Cardiac muscle cell (in vitro differentiated cells and primary cell): ENCODE results near the gene KLHL7. TPM values are rescaled to one million over a fixed set of nuclear protein-coding genes. Genes with fewer than 3 reads are reported as not detected.
A peak's percentile ranks its signal among the peaks of the same experiment; 100 is the strongest.
"Not testable (repeated sequence)": the region's sequence is repeated elsewhere in the genome, so short reads cannot be mapped to it uniquely, and the experiment has no call there.

Experiments
- DNase-seq, 2 donors: peaks; one replicate each; pipeline versions ENCODE4 v3.0.0 to v3.0.0-alpha.2; 2010 to 2017; ENCODE audit warnings: low read depth in 1 of 2, low spot score in 1 of 2
- H3K27ac ChIP-seq: fragments of 200-600 bp; sonication (generic); 2 replicates; pipeline ENCODE4 v1.5.1; 2016
- H3K27me3 ChIP-seq: fragments of 200-600 bp; sonication (generic); 2 replicates; pipeline ENCODE4 v1.6.0; 2016; ENCODE audit warnings: control low read depth
- H3K36me3 ChIP-seq: fragments of 200-600 bp; sonication (generic); 2 replicates; pipeline ENCODE4 v1.5.1; 2016; ENCODE audit warnings: control low read depth
- H3K4me1 ChIP-seq: fragments of 200-600 bp; sonication (generic); 2 replicates; pipeline ENCODE4 v1.8.1; 2017; ENCODE audit warnings: low read depth, mild to moderate bottlenecking, mixed run types
- H3K4me3 ChIP-seq: fragments of 200-600 bp; sonication (generic); 2 replicates; pipeline ENCODE4 v1.5.1; 2016; ENCODE audit warnings: mild to moderate bottlenecking
- H3K9me3 ChIP-seq: fragments of 200-600 bp; sonication (generic); 2 replicates; pipeline ENCODE4 v1.5.1; 2017; ENCODE audit warnings: low read depth, mild to moderate bottlenecking, control low read depth
- CTCF ChIP-seq: IDR thresholded peaks from 2 replicates; pipeline ENCODE4 v1.5.1; 2012; ENCODE audit warnings: low read depth, mild to moderate bottlenecking, low read length
- polyA plus RNA-seq: library from polyadenylated mRNA; unstranded; fragments of >200 nt; fragmentation: Nextera tagmentation; extraction: Ambion mirVana; gene quantifications from 2 replicates; pipeline ENCODE4 v1.2.1, GENCODE V29; 2016
- total RNA-seq: library from RNA; depleted of rRNA; stranded (reverse); fragments of >200 nt; gene quantifications from 2 replicates; pipeline ENCODE4 v1.2.3, GENCODE V29; 2016

KLHL7 gene
- total and polyA plus RNA-seq, 2 experiments from 2014 or later = 33.4 to 47.1 TPM

DNA sequence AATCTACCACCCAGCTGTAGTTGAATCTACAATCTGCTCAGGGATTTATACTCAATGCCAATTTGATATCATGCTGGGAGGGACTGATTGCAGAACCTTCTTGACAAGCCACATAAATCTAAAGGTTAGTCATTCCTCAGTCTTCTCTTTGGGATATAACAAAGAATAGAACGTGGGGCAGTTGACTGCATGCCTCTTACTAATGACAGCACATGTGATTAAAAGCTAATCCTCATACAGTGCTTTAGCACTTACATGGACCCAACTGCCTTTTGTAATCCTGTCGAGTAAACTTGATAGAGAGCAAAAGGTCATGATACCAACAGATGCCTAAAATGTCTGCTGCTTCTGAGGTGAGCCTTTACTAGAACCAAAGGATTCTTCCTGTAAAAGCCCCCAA, 12.3 kb downstream of the KLHL7 start:
- Histone ChIP-seq H3K27ac (peak overlapping the region; percentile 55), H3K27me3 (no peaks in the 10 kb centered on the region), H3K4me3 (no peak overlapping the region), H3K36me3 (no peaks in the 10 kb centered on the region), H3K4me1 (peaks cover 32% of the 10 kb centered on the region), H3K9me3 (no peaks in the 10 kb centered on the region)
- TF ChIP-seq CTCF = no peak
- DNase-seq = peak in 1 of 2 donors; percentile 19

GRCh38 chr7:23120106-23120505, 14.5 kb downstream of the KLHL7 start:
- no peaks in the 10 kb centered on the region for H3K27me3 ChIP-seq
- peaks cover 6% of the 10 kb centered on the region for H3K36me3 ChIP-seq
- DNase-seq = no peak
- no peak for TF ChIP-seq CTCF
- no peak overlapping the region for H3K27ac ChIP-seq
- H3K9me3 ChIP-seq = no peaks in the 10 kb centered on the region
- H3K4me1 ChIP-seq = peaks cover 42% of the 10 kb centered on the region
- H3K4me3 ChIP-seq = no peak overlapping the region

GRCh38 chr7:23121165-23121564, 15.6 kb downstream of the KLHL7 start:
- Histone ChIP-seq H3K4me3 (no peak overlapping the region), H3K4me1 (peaks cover 39% of the 10 kb centered on the region), H3K27ac (peak overlapping the region; percentile 4), H3K36me3 (peaks cover 14% of the 10 kb centered on the region), H3K27me3 (no peaks in the 10 kb centered on the region), H3K9me3 (no peaks in the 10 kb centered on the region)
- DNase-seq = no peak
- no peak for TF ChIP-seq CTCF

DNA sequence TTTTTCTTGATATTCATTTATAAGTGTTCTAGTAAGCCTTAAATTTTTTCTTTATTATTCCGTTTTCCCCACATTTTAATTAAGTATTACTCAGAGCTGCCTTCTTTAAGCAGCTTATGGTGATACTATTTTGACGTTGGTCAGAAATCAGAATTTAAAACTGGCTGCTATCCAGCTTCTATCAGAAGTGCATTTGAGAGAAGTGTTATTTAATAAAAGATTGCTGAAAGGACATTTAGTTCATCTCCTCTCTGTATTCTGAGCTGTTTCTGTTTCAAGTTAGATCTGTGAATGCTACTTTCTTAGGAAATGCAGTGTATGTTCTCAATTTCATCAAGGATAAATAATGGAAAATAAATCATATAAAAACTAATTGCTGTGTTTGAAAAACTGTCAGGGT, 17.4 kb downstream of the KLHL7 start:
- Histone ChIP-seq H3K27ac (peak overlapping the region; percentile 24), H3K4me3 (no peak overlapping the region), H3K36me3 (peaks cover 14% of the 10 kb centered on the region), H3K4me1 (peaks cover 23% of the 10 kb centered on the region), H3K27me3 (no peaks in the 10 kb centered on the region), H3K9me3 (no peaks in the 10 kb centered on the region)
- DNase-seq = no peak
- TF ChIP-seq CTCF = no peak

DNA sequence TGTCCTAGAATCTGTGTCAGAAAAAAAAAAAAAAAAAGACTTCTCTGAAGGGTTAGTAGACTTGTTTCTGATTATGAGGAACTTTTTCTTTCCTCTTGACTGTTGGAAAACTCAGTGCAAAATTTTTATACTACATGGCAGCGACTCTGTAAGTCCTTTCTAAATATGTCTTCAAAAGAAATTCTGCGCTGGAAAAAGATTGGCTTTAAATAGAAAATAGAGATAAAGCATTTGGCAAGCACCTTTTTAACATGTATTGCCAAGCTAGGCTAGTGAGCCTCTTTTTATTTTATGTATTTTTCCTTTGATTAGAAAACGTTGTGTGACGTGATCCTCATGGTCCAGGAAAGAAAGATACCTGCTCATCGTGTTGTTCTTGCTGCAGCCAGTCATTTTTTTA, 17.9 kb downstream of the KLHL7 start:
- no peak for DNase-seq
- Histone ChIP-seq H3K9me3 (no peaks in the 10 kb centered on the region), H3K4me3 (no peak overlapping the region), H3K27me3 (no peaks in the 10 kb centered on the region), H3K36me3 (peaks cover 14% of the 10 kb centered on the region), H3K4me1 (peaks cover 19% of the 10 kb centered on the region), H3K27ac (peak overlapping the region; percentile 39)
- no peak for TF ChIP-seq CTCF

DNA sequence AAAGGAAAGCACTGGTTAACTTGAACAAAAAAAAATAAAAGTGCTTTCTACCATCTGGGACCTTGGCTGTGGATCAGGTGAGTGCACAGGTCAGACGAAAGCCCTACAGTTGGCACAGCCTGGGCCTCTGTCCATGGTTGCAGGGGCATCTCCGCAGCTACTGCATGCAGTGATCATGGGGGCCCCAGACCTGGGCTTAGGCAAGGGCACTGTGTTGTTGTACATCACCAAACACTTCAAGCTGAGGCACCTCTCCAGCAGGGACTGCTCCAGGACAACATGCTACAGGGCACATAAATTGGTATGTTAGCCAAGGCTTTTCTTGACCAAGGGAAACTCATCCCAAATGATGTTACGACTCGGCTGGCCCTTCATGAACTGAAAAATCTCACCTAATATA, 23.5 kb downstream of the KLHL7 start:
- TF ChIP-seq CTCF = no peak
- Histone ChIP-seq H3K9me3 (no peaks in the 10 kb centered on the region), H3K27ac (peak overlapping the region; percentile 23), H3K36me3 (peaks cover 18% of the 10 kb centered on the region), H3K4me1 (no peaks in the 10 kb centered on the region), H3K27me3 (no peaks in the 10 kb centered on the region), H3K4me3 (no peak overlapping the region)
- no peak for DNase-seq

DNA sequence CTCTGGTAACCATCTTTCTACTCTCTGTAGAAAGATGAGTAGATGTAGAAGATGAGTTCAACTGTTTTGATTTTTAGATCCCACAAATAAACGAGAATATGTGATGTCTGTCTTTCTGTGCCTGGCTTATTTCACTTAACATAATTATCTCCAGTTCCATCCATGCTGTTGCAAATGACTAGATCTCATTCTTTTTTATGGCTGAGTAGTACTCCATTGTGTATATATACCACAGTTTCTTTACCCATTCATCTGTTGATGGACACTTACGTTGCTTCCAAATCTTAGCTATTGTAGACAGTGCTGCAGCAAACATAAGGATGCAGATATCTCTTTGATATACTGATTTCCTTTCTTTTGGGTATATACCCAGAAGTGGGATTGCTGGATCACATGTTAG, 26.2 kb downstream of the KLHL7 start:
- not testable (repeated sequence) for H3K4me1 ChIP-seq

More for the DNA sequence above, 26.2 kb downstream of the KLHL7 start:
- H3K4me3 ChIP-seq, H3K27ac ChIP-seq, H3K36me3 ChIP-seq, H3K27me3 ChIP-seq, H3K9me3 ChIP-seq, DNase-seq: not testable (repeated sequence)
